GM10847 (cell line): ENCODE results near the gene SRSF4.

Experiments
- POLR2A ChIP-seq: IDR thresholded peaks from 2 replicates; pipeline ENCODE4 v1.6.1; 2011; ENCODE audit not compliant: insufficient read length; ENCODE audit errors: extremely low read depth

SRSF4 gene

DNA sequence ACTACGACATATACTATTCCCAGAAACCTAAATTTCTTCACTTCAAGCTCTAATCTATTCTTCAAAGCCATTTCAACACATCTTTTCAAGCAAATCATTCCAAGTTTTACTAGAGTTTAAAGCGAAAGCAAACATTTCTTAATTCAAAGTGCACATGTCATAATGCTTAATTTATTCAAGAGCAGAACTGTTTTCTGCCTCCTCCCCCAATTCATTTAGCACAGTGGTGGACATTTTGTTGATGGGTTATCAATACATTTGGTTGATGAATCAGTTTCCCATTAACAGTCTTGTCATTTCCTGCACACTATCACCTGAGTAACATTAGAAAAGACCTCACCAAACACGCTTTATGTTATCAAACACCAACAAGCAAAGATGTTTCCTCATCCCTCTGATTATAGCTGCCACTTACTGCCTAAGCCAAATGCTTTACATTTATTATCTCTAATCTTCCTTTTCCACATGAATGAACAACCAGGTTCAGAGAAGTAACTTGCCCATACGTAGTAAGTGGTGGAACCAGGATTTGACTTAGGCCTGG lies 2.0 kb downstream of the SRSF4 start:
- TF ChIP-seq POLR2A: no peak

DNA sequence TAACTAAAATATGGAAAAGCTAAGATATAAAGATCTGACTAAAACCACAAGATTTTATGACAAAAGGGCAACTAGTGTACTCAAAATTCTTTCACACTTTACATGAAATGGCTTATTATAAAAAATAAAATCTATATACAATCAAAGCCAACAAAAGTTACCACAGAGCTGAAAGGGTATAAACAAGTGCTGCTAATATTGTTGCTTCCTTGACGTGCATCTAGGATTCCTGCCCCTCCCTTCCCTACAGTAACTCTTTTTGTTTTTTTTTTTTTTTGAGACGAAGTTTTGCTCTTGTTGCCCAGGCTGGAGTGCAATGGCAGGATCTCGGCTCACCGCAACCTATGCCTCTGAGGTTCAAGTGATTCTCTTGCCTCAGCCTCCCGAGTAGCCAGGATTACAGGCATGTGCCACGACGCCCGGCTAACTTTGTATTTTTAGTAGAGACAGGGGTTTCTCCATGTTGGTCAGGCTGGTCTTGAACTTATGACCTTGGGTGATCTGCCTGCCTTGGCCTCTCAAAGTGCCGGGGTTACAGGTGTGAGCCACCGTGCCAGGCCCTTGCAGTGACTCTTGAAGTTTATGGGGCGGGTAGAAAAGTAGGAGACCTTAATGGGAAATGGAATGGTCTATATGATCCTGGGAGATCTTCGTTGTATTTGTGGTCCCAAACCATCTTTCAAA lies 4.5 kb downstream of the SRSF4 start:
- no peak for TF ChIP-seq POLR2A

DNA sequence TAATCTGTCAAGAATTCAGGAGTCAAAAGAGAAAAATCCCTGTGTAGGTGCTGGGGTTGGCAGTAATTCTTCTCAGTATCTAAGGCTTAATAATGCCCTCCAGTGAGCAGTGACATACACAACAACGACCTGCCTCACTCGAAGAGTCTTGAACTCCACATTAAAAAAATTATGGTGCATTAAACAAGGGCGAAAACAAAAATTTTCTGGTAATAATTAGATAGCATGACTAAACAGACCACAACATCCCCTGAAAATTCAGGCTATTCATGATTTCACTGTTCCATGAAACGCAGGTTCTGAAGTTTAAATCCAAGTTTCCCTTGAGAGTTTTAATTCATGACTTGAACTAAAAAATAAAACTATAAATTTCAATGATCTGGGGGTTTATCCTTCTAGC lies 5.1 kb downstream of the SRSF4 start:
- TF ChIP-seq POLR2A: no peak

DNA sequence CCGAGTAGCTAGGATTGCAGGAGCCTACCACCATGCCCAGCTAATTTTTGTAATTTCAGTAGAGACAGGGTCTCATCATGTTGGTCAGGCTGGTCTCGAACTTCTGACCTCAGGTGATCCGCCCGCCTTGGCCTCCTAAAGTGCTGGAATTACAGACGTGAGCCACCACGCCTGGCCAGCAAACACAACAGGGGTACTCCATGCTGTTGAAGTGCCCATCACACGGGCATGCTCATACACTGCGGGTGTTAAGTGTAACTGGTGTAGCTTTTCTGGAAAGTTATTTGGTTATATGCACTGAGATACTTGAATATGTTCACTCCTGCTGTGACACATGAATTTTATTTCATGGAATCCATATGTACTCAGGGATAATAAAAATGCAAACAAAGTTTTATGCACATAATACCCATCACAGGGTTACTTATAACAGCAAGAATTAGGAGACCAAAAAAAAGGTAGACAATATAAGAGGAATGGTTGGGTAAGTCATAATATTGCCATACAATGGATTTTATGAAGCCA lies 9.2 kb downstream of the SRSF4 start:
- TF ChIP-seq POLR2A: no peak

DNA sequence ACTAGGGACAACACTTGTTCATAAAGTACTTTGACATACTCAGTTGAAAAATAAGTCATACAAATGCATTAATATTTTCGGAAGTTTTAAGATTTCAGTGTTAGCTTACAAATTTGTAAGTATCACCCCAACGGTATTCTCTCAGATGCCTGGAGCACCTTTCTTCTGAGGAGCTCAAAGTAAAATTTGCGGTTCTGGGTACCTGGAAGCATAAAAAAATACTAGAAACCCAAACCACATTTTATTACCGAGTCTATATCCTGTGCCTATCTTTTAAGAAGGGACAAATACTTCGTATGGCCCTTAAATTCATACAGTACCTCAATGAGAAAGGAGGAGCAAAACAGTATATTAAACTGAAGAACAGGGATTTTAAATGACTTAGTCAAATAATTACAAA lies 10.2 kb downstream of the SRSF4 start:
- TF ChIP-seq POLR2A: no peak

DNA sequence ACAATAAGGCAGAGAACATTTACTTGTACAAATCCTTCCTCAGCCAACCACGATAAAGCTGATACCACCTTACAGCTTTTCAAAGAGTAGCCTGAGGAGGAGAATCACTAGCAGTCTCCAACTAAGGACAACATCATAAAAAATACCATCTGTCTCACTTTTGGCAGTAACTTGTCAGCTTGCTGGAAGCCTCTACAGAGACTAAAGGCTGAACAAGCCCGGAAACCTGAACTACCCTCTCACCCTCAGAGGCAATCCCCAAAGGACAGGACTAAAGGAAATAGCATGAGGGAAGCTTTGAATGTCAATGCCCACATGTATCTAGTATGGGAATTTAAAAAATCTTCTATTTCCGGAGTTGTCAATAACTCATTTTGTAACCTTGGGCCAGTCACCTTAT lies 10.6 kb downstream of the SRSF4 start:
- no peak for TF ChIP-seq POLR2A

DNA sequence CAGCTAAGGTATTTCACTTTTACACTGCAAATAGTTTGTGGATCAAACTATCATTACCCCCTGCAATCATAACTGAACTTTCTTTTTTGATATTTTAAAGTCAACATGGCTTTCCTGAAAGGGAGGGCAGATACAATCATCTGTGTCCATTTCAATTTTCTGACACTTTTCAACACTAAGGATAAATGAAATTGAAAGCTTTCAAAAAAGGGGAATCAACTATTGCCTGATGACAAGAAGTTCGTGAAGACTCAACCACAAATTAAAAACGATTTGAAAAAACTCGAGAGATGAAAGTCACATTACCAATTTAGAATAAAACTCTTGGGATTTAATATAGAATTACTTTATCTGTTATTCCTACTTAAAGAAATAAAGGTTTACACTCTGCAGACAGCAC lies 11.7 kb downstream of the SRSF4 start:
- TF ChIP-seq POLR2A: no peak

DNA sequence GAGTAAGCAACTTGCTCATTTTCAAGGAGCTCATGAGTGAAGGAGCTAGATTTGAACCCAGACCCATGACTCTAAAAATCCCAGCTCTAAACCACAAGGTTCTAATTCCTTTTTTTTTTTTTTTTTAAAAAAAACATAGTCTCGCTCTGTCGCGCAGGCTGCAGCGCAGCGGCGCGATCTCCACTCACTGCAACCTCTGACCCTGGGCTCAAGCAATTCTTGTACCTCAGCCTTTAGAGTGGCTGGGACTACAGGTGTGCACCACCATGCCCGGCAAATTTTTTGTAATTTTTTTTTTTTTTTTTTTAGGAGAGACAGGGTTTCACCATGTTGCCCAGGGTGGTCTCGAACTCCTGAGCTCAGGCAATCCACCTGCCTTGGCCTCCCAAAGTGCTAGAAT lies 13.8 kb downstream of the SRSF4 start:
- TF ChIP-seq POLR2A: no peak

DNA sequence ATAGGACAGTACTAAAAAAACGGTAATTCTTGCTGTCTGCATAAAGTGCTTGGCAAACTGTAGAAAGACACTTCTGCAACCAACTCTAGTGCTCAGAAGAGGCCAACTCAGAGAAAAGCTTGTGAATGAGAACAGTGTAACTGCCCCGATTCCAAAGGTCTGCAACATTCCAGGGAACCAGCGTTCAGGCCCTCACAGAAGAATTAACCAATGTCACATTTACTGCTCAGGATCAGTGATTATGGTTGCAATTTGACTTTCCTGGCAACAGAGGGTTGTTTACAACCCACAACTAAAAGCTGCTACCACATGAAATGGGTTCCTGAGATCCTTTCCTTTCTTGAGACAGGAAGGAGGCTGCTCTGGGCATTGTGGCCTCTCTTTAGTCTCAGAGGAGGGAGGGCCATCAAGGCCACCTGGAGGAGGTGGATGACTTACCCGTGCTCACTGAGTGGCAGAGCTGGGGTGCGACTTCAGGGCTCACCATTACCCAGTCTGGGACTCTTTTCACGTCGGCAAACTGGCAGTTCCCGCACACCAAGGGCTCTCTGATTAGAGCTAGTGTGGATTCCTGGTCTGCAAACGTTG lies 15.3 kb downstream of the SRSF4 start:
- no peak for TF ChIP-seq POLR2A

DNA sequence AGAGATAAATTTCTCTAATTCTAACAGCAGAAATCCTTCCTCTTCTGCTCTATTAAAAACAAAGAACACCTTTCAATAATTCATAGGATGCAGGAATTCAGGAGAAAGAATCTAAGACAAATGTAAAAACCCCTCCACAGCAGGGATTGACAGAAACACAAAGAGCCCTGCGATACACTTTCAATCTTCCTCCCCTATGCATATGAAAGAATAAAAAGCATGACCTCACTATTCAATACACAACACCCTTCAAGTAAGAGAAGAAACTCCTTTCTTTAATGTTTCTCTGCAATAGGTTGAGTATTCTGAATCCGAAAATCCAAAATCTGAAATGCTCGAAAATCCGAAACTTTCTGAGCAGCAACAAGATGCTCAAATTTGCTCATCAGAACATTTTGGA lies 17.1 kb downstream of the SRSF4 start:
- TF ChIP-seq POLR2A: no peak

DNA sequence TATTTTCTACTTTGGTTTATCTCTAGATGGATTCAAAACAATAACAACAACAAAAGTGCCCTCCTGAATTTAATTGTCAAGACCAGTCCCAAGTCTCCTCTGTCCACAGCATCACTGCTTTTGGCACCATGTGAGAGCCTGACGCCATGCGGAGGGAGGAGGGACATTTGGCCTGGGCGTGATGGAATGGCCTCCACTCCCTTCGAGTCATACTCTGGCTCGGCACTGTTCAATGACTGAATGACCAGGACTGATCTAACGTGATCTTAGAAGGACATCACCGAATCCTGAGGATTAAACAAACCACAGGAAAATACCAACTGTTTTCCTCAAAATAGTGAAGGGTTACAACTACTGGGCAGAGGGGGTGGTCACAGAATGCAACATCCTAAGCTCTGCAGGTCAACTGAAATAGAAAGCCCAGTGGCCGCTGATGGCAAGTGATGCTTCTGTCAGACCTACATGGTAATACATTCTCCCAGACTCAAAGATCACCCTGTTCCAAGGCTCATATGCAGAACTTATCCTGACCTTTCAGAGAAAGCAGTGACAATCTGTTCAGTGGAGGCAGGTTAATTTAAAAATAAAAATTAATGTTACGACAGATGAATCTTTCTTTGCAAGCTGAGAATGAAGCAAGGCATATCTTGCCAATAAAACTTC lies 19.1 kb downstream of the SRSF4 start:
- TF ChIP-seq POLR2A: no peak

DNA sequence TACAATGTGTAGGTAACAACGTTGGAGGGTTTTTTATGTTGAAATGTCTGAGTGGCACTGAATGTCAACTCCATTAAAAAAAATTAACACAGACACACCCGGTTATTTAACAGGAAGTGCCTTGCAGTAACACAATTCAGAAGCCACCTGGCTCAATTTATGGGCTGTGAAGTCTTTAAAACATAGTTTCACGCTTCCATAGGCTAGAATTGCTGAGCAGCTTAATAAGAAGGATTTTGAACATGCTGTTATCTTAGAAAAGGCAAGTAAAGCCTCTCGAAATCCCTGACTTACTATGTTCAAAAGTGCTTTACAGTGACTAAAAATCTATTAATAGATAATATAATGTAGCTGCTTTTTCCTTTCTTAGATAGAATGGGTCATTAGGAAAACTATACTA lies 19.7 kb downstream of the SRSF4 start:
- no peak for TF ChIP-seq POLR2A

DNA sequence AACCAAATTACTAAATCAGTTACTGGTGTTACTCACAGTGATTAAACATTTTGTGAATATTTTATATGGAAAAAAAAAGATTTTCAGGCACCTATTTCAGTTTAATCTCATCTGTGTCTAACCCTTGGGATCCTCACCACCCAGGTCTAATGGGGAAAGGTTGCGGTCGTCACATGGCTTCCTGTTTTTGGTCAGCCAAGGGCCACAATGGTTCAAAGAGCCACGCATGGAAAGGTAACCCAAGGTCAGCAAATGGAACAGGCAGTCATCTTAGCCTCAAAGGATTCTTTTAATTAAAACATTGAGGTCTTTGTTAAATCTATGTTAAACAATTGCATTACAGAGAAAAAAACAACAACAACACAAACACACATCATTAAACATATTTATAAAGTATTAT lies 21.9 kb downstream of the SRSF4 start:
- no peak for TF ChIP-seq POLR2A

DNA sequence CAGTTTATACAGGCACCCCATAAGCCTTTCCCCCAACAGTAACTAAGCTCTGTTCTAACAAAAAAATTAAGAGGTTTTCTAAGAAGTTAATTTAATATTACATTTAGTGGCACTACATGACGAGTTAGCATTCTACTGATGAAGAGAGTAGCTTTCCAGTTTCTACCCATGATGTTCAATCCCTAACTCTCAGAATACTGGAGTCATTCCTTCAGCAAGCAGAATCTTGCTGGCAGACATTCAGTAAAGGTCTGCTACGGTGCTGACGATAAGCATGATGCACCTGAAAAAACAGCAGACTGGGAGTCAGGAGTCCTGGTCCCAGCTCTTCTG lies 24.5 kb downstream of the SRSF4 start:
- no peak for TF ChIP-seq POLR2A

DNA sequence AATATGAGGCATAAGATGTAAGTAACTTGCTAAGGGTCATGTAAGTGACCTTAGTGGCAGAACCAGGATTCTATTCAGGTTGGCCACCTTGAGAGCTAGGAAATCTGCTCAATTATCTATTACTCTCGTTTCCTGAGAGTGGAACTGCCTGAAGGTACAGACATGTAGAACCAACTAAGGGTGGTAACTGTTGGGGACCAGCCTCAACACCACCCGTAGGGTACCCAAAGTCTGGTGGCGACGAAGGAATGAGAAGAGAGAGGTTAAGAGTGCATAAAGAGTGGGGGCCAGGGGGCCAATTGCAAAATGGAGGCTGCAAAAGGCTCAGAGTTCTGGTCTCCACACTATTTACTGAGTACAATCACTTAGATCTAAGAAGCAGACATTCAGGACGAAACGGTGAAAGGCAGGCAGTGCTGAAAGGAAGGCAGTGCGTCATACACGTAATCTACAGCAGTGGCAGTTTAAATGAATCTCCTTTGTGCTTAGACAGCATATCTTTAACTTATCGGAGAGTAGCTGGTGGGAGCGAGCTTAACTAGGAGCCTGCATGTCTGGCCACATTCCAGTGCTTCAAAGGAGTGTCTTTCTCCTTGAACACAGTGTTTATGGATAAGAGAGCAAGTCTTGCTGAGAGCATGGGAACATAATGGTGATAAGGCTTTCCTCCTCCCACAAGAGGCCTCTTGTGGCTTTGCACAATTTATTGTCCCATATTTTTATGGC lies 25.0 kb downstream of the SRSF4 start:
- TF ChIP-seq POLR2A: no peak
